Measurements from ENCODE around the gene ERBB2.
"Not testable (repeated sequence)": the region's sequence is repeated elsewhere in the genome, so short reads cannot be mapped to it uniquely, and the experiment has no call there.

ERBB2 gene

GRCh38 chr17:39722104-39722503 lies 22.2 kb downstream of the ERBB2 start:
- DNase-seq (ENCODE audit: insufficient read length, low spot score) (no peak), FAIRE-seq (no peak)

- FAIRE-seq, result no peak
- DNase-seq (ENCODE audit: insufficient read length, low spot score), result no peak
These were observed 23.3 kb downstream of the ERBB2 start for GRCh38 chr17:39722965-39723848.

GRCh38 chr17:39724731-39725130 lies 24.9 kb downstream of the ERBB2 start:
- no peak for FAIRE-seq

DNA sequence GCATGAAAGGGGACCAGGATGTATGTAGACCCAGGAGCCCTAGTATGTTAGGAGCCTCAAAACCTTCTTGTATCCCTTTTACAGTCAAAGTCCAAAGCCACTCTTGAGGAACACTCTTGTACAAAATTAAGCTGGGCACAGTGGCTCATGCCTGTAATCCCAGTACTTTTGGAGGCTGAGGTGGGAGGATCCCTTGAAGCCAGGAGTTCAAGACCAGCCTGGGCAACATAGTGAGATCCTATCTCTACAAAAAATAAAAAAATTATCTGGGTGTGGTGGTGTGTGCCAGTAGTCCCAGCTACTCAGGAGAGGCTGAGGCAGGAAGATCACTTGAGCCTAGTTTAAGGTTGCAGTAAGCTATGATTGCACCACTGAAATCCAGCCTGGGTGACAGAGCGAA lies 26.1 kb downstream of the ERBB2 start:
- not testable (repeated sequence) for FAIRE-seq; DNase-seq (ENCODE audit: insufficient read length, low spot score)

More at GRCh38 chr17:39724731-39725130, 24.9 kb downstream of the ERBB2 start:
- no peak for DNase-seq (ENCODE audit: insufficient read length, low spot score)

DNA sequence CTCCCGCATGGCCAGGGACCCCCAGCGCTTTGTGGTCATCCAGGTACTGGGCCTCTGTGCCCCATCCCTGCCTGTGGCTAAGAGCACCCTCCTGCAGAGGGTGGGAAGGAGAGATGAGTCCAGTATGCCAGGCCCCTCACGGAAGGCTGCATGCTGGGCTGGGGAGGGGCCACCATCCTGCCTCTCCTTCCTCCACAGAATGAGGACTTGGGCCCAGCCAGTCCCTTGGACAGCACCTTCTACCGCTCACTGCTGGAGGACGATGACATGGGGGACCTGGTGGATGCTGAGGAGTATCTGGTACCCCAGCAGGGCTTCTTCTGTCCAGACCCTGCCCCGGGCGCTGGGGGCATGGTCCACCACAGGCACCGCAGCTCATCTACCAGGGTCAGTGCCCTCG lies 26.8 kb downstream of the ERBB2 start:
- FAIRE-seq (no peak), DNase-seq (ENCODE audit: insufficient read length, low spot score) (no peak)

DNA sequence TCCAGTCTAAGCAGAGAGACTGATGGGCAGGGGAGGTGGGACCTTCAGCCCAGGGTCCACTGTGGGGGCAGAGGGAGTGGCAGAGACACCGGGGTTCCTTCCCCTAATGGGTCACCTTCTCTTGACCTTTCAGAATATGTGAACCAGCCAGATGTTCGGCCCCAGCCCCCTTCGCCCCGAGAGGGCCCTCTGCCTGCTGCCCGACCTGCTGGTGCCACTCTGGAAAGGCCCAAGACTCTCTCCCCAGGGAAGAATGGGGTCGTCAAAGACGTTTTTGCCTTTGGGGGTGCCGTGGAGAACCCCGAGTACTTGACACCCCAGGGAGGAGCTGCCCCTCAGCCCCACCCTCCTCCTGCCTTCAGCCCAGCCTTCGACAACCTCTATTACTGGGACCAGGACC lies 27.7 kb downstream of the ERBB2 start:
- FAIRE-seq, result no peak

DNA sequence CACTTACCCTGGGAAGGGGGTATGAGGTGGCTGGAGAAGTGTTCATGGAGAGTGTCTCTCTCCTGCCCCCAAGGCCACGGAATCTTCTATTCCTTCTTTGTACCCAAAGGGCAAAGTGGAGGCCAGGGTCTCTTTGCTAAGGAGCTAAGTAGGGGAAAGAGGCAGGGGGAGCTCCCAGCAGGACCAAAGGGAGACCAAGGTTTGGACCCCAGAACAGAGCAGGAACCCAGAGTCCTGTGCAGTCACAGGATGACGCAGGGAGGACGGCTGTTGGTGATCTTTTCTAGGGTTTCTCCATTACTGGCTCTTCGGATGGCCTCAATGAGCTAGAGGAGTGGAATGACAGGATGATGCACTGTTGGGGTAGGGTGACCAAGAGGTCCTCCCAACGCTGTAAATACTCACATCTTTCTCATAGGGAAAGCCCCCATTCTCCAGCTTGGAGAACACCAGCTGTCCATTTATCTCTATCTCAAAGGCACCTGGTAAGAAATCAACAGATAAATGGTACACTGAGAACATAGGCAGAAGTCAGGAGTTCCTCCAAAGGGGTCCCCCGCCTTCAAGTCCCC lies 29.5 kb downstream of the ERBB2 start:
- FAIRE-seq, result peak; percentile 20
- no peak for DNase-seq (ENCODE audit: insufficient read length, low spot score)

More for the DNA sequence above, 27.7 kb downstream of the ERBB2 start:
- no peak for DNase-seq (ENCODE audit: insufficient read length, low spot score)

DNA sequence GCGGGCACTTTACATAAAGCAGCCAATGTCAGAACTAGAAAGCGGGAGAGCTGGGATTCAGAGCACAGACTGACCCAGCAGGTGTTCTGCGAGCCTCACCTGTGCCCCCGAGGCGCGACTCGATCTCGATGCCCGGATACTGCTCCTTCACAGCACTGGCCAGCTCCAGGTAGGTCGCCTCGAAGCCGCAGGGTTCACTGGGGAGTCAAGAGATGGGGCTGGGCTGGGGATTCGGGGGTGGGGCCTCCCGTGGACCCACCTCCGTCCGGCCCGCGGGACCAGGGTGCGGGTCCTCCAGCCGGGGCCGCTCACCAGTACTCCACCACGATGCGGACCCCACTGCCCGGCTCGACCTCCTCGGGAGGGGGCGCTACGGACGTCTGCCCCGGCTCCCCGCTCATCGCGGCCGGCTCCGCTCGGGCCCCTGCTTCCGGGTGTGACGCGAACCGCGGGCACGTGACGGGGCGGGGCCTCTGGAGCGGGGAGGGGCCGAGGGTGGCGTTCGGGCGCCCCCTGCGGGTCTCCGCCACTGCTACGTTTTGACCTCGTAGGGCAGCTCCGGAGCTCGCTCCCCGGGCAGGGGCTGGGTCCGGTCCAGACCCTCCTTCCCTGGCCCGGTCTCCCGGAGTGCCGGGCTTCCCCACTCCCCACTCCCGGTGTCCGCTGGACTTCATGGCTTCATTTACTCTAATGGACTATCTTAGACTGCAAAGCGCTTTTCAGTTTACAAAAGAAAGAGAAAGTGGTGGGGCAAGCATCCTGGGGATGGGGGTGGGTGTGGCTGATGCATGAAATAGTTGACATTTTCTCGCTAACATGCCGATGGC lies 30.4 kb downstream of the ERBB2 start, which contains the start of gene MIEN1:
Gene MIEN1 (minus strand): TSS at position 438 of the 827 bp plus-strand sequence. CDS start 37 bp downstream, at position 401.
- DNase-seq (ENCODE audit: insufficient read length, low spot score), result peak; percentile 94
- FAIRE-seq, result peak; percentile 89

DNA sequence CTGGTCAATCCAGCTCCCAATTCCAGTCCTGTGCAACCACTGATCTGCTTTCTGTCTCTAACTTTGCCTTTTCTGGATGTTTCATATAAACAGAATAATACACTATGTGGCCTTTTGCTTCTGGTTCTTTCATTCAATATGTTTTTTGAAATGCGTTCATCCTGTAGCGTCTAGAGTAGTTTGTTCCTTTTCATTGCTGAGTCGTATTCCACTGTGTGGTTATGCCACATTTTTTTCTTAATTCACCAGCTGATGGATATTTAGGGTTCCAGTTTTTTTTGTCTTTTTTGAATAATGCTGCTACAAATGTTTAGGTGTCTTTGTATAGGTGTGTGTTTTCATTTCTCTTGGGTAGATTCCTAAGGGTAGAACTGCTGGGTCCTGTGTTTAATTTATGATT lies 32.7 kb downstream of the ERBB2 start:
- no peak for FAIRE-seq

GRCh38 chr17:39735882-39736281 lies 36.0 kb downstream of the ERBB2 start:
- no peak for DNase-seq (ENCODE audit: insufficient read length, low spot score)
- FAIRE-seq, result no peak

More for the DNA sequence above, 32.7 kb downstream of the ERBB2 start:
- DNase-seq (ENCODE audit: insufficient read length, low spot score), result no peak

DNA sequence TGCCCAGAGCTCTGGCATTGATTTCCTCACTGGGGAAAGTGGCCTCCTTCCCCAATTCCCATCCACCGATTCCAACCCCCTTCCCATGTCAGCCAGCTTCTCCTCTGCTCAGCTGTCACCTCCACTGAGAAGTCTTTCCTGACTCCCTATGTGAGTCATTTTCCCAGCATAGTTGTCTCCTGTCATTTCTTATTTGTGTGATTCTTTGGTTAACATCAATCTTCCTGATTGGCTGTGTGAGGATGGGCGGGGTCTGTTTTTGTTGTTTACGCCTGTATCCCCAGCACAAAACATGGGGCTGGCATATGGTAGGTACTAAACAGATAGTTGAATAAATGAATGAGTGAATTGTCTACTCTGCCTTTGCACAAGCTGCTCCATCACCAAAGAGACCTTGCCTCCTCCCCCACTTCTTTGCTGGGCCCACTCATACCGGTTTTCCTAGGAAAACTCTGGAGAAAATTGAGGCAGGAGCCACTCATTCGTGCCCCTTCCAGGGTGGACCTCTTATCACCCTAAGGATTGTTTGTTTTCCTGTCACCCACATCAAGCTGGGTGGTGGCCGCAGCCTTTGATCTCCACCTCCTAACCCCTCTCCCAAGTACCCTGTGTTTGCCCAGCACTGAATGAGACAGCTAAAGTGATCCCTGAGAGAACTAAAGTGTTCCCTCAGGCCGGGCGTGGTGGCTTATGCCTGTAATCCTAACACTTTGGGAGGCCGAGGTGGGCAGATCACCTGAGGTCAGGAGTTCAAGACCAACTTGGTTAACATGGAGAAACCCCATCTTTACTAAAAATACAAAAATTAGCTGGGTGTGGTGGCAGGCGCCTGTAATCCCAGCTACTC lies 36.7 kb downstream of the ERBB2 start:
- DNase-seq (ENCODE audit: insufficient read length, low spot score) (peak; percentile 63), FAIRE-seq (no peak)

GRCh38 chr17:39737206-39737759 lies 37.4 kb downstream of the ERBB2 start:
- no peak for FAIRE-seq
- no peak for DNase-seq (ENCODE audit: insufficient read length, low spot score)

DNA sequence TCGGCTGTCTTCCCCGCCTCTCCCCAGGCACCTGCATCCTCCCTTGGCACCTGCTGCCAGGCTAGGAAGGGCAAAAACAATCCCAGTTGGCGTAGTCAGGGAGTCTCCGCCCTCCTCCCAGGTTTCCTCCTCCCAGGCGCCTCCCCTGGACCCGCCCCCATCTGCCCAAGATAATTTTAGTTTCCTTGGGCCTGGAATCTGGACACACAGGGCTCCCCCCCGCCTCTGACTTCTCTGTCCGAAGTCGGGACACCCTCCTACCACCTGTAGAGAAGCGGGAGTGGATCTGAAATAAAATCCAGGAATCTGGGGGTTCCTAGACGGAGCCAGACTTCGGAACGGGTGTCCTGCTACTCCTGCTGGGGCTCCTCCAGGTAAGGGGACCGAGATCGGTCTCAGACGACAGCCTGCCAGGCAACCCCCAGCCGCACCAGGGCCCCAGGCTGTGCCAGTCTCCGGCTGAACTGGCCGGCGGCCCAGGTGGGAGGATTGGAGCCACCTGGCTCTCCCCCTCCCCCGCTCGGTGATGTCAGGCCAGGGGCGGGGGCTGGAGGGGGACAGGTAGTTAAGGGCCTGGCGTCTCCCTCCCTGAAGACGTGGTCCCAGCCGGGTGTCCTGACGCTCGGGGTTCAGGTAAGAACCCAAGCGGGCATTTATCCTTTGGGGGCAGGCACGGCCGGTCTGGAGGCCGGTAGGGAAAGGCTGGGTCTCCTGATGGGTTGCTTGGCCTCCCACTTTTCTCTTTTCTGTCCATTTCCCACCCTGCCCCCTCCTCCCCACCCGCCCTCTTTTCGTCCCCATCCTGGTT lies 38.1 kb downstream of the ERBB2 start, which contains the start of gene GRB7:
Gene GRB7 (plus strand): TSS at position 179 of the 808 bp plus-strand sequence. CDS start 4,364 bp downstream, outside the sequence.
- FAIRE-seq, result no peak
- DNase-seq (ENCODE audit: insufficient read length, low spot score), result no peak

DNA sequence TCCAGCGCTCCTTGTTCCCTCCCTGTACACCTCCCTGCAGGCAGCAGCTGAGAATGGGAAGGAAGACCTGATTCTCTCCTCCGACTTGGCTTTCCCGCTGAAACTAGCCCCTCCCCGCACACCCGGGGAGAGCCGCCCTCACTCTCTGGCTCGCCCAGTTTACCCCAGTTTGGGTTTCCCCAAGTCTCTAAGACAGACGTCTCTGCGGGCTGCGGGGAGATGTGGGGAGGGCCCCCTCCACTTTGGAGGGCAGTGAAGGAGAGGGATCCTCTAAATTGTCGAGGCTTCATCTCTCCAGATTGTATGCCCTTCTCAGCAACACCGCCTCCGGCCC lies 38.7 kb downstream of the ERBB2 start:
- FAIRE-seq (no peak), DNase-seq (ENCODE audit: insufficient read length, low spot score) (no peak)

GRCh38 chr17:39738983-39739884 lies 39.4 kb downstream of the ERBB2 start:
- FAIRE-seq (no peak), DNase-seq (ENCODE audit: insufficient read length, low spot score) (no peak)

DNA sequence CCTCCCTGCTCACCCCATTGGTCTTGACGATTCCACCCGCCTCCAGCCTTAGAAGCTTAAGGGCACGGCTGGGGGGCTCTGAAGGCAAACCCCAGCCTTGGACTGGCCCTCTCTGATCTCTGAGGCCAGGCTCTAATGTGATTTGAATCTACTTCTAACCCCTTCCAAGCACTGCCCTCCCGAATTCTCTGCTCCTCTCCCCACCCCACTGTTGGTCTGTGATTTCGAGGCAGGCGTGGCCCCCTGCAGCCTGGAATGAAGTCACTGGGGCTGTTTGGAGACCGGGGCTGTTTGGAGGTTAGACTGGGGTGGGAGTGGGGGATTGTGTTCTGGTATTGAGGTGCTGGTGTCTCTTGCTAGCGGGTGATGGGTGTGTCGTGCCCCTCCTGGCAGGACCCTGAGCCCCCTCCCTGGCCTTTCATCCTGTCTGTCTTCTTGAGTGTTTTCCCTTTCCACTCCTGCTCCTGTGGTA lies 40.1 kb downstream of the ERBB2 start:
- FAIRE-seq, result peak; percentile 74

DNA sequence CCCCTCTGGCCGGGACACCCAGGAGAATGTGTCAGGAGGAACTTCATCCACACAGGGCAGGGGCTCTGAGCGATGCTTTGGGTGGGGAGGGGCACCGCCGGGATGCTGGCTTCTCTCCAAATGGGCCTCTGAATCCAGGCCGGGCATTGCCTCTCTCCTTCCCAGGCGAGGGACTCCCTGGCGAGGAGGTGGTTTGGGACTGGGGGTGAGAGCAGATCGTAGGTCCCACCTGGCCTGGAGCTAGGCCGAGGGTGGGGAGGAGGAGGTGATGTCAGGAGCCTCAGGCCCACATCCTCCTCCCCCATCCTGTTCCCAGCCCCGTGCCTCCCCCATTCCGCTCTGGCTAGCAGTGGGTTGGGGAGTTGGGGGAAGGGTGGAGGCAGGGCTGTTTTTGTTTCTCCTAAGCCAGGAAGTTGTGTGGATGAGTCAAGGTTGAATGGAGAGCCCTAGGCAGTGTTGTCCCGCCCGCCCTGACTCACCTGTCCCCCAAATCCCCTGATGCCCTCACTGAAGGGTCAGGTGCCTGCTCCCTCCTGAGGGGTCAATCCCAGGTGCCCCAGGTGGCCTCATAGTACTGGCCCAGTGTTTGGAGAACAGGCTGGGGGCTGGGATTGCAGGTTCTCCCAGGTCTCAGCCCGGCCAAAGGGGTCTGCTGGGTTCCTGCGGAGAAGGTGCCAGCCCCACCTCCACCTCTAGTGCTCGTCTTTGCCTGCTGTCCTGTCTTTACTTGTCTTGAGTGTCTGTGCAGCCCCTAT lies 40.7 kb downstream of the ERBB2 start:
- DNase-seq (ENCODE audit: insufficient read length, low spot score) (peak; percentile 89), FAIRE-seq (peak; percentile 97)

More for the DNA sequence above, 40.1 kb downstream of the ERBB2 start:
- no peak for DNase-seq (ENCODE audit: insufficient read length, low spot score)

Data from HTR-8/SVneo (cell line).